Measurements from ENCODE around the gene ARHGAP10. TPM values are rescaled to one million over a fixed set of nuclear protein-coding genes. Genes with fewer than 3 reads are reported as not detected.
"Not testable (repeated sequence)": the region's sequence is repeated elsewhere in the genome, so short reads cannot be mapped to it uniquely, and the experiment has no call there.

Gene ARHGAP10
- total RNA-seq, 1 experiment from 2014 or later: 6.1 TPM

GRCh38 chr4:147877308-147877771 is 145.5 kb downstream of the ARHGAP10 start:
- H3K4me3 Mint-ChIP-seq (ENCODE audit: low read depth, unreplicated experiment): no peak overlapping the region
- no peak overlapping the region for H3K27ac Mint-ChIP-seq (ENCODE audit: unreplicated experiment)
- H3K4me1 Mint-ChIP-seq (ENCODE audit: low read depth, unreplicated experiment): no peaks in the 10 kb centered on the region

GRCh38 chr4:147879676-147880075 is 147.8 kb downstream of the ARHGAP10 start:
- H3K27me3 Mint-ChIP-seq (ENCODE audit: unreplicated experiment): no peaks in the 10 kb centered on the region
- CTCF ChIA-PET: no interaction called here
- no peaks in the 10 kb centered on the region for H3K36me3 Mint-ChIP-seq (ENCODE audit: insufficient read depth, unreplicated experiment)
- BruUV-seq (replicated peaks): no TSS peak
- no peak overlapping the region for H3K4me3 Mint-ChIP-seq (ENCODE audit: low read depth, unreplicated experiment)
- intact Hi-C loops (cut with micrococcal nuclease; ENCODE audit: unreplicated experiment): no loop called here
- no peak overlapping the region for H3K27ac Mint-ChIP-seq (ENCODE audit: unreplicated experiment)
- no peaks in the 10 kb centered on the region for H3K4me1 Mint-ChIP-seq (ENCODE audit: low read depth, unreplicated experiment)
- DNase-seq: no peak
- peaks cover under 1% of the 10 kb centered on the region for H3K9me3 Mint-ChIP-seq (ENCODE audit: low read depth, unreplicated experiment)
- TF ChIP-seq CTCF (IDR thresholded peaks at IDR 0.05; ENCODE audit: unreplicated experiment): no peak

More at GRCh38 chr4:147877308-147877771, 145.5 kb downstream of the ARHGAP10 start:
- DNase-seq: no peak
- H3K36me3 Mint-ChIP-seq (ENCODE audit: insufficient read depth, unreplicated experiment): no peaks in the 10 kb centered on the region
- CTCF ChIA-PET: no interaction called here
- no peak for TF ChIP-seq CTCF (IDR thresholded peaks at IDR 0.05; ENCODE audit: unreplicated experiment)
- BruUV-seq (replicated peaks): no TSS peak
- H3K9me3 Mint-ChIP-seq (ENCODE audit: low read depth, unreplicated experiment): no peaks in the 10 kb centered on the region
- intact Hi-C loops (cut with micrococcal nuclease; ENCODE audit: unreplicated experiment): no loop called here
- no peaks in the 10 kb centered on the region for H3K27me3 Mint-ChIP-seq (ENCODE audit: unreplicated experiment)

GRCh38 chr4:147880511-147880910 is 148.6 kb downstream of the ARHGAP10 start:
- Mint-ChIP-seq H3K36me3 (ENCODE audit: insufficient read depth, unreplicated experiment) (no peaks in the 10 kb centered on the region), H3K27me3 (ENCODE audit: unreplicated experiment) (no peaks in the 10 kb centered on the region), H3K9me3 (ENCODE audit: low read depth, unreplicated experiment) (peaks cover 2% of the 10 kb centered on the region), H3K27ac (ENCODE audit: unreplicated experiment) (no peak overlapping the region), H3K4me1 (ENCODE audit: low read depth, unreplicated experiment) (no peaks in the 10 kb centered on the region), H3K4me3 (ENCODE audit: low read depth, unreplicated experiment) (no peak overlapping the region)
- CTCF ChIA-PET: no interaction called here
- DNase-seq: no peak
- no TSS peak for BruUV-seq (replicated peaks)
- intact Hi-C loops (cut with micrococcal nuclease; ENCODE audit: unreplicated experiment): no loop called here
- no peak for TF ChIP-seq CTCF (IDR thresholded peaks at IDR 0.05; ENCODE audit: unreplicated experiment)

- H3K27me3 Mint-ChIP-seq (ENCODE audit: unreplicated experiment): no peaks in the 10 kb centered on the region
- CTCF ChIA-PET: interaction anchor here (0.6 kb wide), 1 partner anchor 11 kb away, joined by 3 read pairs; no protein-coding TSS in a partner anchor
Measured at GRCh38 chr4:147884536-147884935, 152.6 kb downstream of the ARHGAP10 start.

GRCh38 chr4:147885216-147885615 is 153.3 kb downstream of the ARHGAP10 start:
- intact Hi-C loops (cut with micrococcal nuclease; ENCODE audit: unreplicated experiment); H3K4me1 Mint-ChIP-seq (ENCODE audit: low read depth, unreplicated experiment); H3K27me3 Mint-ChIP-seq (ENCODE audit: unreplicated experiment); H3K36me3 Mint-ChIP-seq (ENCODE audit: insufficient read depth, unreplicated experiment); H3K9me3 Mint-ChIP-seq (ENCODE audit: low read depth, unreplicated experiment); H3K27ac Mint-ChIP-seq (ENCODE audit: unreplicated experiment); H3K4me3 Mint-ChIP-seq (ENCODE audit: low read depth, unreplicated experiment); BruUV-seq (replicated peaks); DNase-seq: not testable (repeated sequence)
- CTCF ChIA-PET: interaction anchor here (0.6 kb wide), 1 partner anchor 10 kb away, joined by 3 read pairs; no protein-coding TSS in a partner anchor

More at GRCh38 chr4:147884536-147884935, 152.6 kb downstream of the ARHGAP10 start:
- BruUV-seq (replicated peaks): no TSS peak
- H3K9me3 Mint-ChIP-seq (ENCODE audit: low read depth, unreplicated experiment): peaks cover 4% of the 10 kb centered on the region
- intact Hi-C loops (cut with micrococcal nuclease; ENCODE audit: unreplicated experiment): no loop called here
- no peaks in the 10 kb centered on the region for H3K36me3 Mint-ChIP-seq (ENCODE audit: insufficient read depth, unreplicated experiment)
- TF ChIP-seq CTCF (IDR thresholded peaks at IDR 0.05; ENCODE audit: unreplicated experiment): no peak
- no peaks in the 10 kb centered on the region for H3K4me1 Mint-ChIP-seq (ENCODE audit: low read depth, unreplicated experiment)
- H3K4me3 Mint-ChIP-seq (ENCODE audit: low read depth, unreplicated experiment): no peak overlapping the region
- DNase-seq: no peak
- no peak overlapping the region for H3K27ac Mint-ChIP-seq (ENCODE audit: unreplicated experiment)

Measured in Calu3 (cell line).